ENCODE measurements around the gene LGALS9.
"Not testable (repeated sequence)": the region's sequence is repeated elsewhere in the genome, so short reads cannot be mapped to it uniquely, and the experiment has no call there.

LGALS9 gene

DNA sequence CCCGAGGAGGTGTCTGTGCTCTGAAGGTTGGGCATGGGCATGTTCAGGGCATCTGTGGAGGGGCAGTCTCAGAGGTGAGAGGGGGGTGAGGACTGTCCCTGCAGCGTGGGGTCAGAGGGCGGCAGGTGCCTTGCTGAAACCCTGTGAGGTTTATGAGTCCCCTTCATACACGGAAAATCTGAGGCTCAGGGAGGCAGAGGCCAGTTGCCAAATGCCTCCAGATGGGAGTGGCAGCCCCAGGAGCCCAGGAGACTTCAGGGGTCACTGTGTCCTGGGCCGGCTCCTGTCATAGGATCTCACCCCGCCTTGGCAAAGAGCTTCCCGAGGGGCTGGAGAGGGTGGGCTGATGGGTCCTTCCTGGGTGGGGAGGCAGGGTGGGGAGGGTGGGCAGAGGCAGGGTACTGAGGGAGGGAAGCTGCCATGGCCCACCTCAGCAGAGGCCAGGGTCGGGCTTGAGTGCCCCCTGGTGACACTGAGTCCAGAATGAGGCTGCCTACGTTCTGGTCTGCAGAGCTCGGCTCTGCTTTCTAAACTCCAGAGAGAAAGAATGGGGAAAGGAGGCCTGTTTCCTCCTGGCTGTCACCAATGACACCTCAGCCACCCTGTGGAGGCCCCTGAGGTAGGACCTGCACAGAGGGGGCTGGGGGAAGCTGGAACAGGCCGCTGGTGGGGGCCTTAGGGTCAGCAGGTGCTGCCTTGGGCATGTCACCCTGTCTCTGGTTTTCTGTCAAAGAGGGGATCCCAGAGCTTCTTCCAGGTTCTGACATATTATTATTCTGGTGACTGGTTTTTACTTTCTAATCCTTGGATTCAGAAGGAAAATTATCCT lies 1.1 kb downstream of the LGALS9 start:
- DNase-seq: no peak

GRCh38 chr17:27632766-27633165 lies 1.8 kb downstream of the LGALS9 start:
- not testable (repeated sequence) for DNase-seq

GRCh38 chr17:27633312-27634025 lies 2.5 kb downstream of the LGALS9 start:
- no peak for DNase-seq

GRCh38 chr17:27634026-27634335 lies 3.0 kb downstream of the LGALS9 start:
- no peak for DNase-seq

DNA sequence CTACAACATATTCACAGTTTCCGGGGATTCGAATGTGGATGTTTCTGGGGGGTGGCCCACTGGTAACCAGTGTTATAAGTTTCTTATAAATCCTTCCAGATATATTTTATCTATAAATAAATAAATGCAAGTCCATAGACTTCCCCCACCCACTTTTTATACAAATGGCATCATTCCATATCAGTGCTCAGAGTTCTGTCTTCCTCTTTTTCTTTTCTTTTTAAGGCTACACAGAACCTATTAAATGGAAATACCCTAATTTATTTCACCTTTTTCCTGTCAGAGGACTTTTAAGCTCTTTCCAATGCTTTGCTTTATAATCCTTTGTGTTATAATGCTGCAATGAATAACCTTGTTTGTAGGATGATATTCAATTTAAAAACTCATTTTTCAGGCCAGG lies 3.8 kb downstream of the LGALS9 start:
- DNase-seq: no peak

DNA sequence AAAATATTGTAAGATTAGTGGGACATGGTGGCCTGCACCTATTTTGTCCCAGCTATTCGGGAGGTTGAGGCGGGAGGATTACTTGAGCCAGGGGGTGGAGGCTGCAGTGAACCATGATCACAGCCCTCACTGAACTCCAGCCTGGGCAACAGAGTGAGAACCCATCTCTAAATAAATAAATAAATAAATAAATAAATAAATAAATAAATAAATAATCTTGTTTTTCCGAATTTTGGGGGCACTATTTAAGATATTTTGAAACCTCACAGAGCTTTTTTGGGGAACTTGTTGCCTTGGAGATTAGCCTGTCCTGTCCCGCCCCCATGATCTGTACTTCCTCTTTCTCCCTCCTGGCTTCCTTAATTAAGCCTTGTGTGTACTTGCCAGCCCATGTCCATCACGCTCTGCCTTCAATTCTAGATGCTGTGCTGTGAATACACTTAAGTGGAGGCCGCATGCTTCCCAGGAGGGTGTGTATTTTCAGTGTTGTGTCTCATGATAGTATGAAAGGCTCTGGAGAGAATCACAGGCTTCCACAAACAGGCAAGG lies 4.4 kb downstream of the LGALS9 start:
- no peak for DNase-seq

GRCh38 chr17:27636005-27636520 lies 5.1 kb downstream of the LGALS9 start:
- not testable (repeated sequence) for DNase-seq

- not testable (repeated sequence) for DNase-seq
Observed at GRCh38 chr17:27637818-27638217, 6.8 kb downstream of the LGALS9 start.

- DNase-seq: not testable (repeated sequence)
Observed at GRCh38 chr17:27638415-27638914, 7.5 kb downstream of the LGALS9 start.

DNA sequence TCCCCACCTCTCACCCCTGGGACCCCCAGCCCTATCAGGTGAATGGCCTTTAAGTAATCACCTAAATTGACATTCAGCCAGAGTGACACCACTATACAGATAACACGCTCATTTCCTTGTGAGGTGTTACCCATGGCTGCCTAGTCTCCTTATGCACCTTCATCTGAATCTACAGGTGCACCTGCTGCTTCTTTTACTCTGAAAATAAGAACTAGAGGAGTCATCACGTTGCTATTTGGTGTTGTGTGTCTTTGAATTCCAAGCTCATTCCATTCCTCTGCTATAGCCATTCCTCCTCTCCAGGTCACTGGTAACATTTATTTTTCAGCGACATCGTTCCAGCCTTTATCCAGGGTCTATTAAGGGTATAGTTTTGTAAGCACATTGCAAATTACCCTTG lies 9.8 kb downstream of the LGALS9 start:
- no peak for DNase-seq

DNA sequence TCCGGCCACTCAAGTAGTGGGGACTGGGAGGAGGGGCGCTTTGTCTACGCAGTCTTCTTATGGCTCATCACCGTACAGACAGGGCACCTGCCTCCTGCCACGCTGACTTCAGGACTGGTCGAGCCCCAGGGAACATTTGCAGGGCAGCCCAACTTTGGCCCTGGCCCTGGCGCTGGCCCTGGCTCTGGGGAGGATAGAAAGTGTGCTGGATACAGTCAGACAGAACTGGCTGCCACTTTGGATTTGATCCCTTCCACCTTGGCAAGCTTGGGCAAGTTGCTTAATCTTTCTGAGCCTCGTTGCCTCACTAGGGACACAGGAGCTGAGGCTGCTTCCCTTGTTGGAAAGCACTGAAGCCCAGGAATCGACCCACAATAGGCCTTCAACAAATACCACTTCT lies 13.6 kb downstream of the LGALS9 start:
- no peak for DNase-seq

DNA sequence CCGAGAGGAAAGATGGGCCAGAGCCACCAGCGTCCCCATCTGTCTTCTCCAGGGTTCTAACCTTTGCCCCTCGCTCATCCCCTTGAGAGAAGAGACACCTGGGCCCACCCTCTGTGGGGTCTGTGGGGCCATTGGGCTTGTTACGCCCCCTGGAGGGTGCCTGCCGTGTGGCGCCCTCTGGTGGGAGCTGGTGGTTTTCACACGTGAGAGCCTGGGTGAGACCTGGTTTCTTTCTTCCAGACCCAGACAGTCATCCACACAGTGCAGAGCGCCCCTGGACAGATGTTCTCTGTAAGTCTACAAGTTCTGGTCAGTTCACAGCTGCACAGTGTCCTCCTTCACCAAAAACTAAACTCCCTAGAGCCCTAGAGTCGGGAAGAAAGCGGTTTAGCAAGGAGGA lies 14.6 kb downstream of the LGALS9 start:
- DNase-seq: not testable (repeated sequence)

GRCh38 chr17:27646232-27646631 lies 15.2 kb downstream of the LGALS9 start:
- no peak for DNase-seq

GRCh38 chr17:27647765-27648164 lies 16.8 kb downstream of the LGALS9 start:
- DNase-seq: no peak

- not testable (repeated sequence) for DNase-seq
Observed at GRCh38 chr17:27649111-27649571, 18.2 kb downstream of the LGALS9 start.

DNA sequence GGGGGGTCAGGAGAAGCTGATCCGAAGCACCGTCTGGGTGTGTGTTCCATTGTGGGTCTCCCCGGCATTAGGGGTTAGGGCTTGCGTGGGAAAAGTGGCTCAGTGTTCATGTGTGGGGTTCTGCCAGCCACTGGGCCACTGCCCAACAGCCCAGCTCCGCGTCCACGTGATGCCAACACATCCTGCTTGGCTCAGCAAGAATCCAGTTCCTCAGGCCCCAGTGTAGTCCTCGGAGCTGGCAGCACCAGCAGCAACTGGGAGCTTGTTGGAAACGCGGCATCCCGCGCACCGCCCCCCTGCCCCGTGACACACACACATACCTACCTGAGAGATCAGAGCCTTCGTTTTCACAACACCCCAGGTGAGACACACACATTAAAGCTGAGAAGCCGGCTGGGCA lies 18.9 kb downstream of the LGALS9 start:
- no peak for DNase-seq

DNA sequence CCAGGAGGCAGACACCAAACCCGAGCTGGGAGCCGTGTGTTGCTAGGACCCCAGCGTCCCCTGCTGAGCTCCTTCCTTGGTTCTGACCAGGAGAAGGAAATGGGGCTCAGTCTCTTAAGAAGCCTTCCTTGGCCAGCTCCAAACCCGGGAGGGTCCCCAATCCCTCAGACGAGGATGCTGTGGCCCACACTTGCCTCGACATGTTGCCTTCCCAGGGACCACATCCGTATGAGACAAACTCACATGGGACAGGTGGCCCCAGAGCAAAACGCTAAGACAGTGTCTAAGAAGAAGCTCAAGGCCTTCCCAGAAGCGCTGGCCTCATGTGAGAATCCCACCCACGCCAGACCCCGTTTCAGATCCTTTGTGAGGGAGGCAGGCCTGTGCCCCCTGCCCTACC lies 19.8 kb downstream of the LGALS9 start:
- DNase-seq: no peak

DNA sequence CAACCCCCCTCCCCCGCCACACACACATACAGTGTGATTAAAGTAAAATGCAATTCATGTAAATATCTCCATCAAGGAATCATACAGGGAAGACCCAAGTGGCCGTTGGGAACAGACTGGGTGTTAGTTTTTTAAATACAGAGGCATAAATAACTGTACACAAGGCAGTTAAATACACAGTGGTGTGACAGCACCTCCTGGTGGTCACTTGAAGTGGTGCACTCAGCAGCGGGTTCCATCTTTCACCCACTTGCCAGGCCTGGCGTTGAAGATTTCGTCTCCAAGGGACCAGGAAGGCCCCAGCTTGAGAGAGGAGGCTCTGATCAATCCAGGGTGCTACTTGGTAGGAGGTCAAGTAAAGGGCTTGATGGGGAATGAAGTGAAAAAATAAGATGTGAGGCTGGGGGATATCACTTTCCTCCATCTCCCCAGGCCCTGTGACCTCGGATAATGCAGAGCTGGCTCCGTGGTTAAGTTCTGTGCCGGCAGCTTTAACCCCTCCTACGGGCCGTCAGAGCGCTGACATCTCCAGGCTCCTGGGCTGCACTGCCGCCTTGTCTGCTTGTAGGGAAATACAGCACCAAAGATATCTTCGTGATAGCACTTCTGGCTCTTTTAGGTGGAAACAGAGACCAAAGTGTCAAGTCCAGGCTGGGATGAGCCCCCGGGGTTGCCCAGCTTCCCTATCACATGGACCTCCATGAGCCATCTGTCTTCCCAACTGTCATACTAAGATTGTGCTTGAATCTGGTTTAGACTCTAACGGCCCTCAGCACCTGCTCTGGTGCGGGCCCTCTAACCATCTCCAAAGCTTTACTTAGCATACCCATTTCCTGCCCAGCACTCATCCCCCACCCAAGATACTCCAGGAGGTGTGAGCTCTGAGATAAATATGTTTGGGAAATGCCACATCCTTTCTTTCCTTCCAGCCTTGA lies 20.7 kb downstream of the LGALS9 start:
- peak; percentile 50 to 65 for DNase-seq

GRCh38 chr17:27653449-27653971 lies 22.5 kb downstream of the LGALS9 start:
- DNase-seq: not testable (repeated sequence)

GRCh38 chr17:27654136-27654535 lies 23.1 kb downstream of the LGALS9 start:
- DNase-seq: no peak

DNA sequence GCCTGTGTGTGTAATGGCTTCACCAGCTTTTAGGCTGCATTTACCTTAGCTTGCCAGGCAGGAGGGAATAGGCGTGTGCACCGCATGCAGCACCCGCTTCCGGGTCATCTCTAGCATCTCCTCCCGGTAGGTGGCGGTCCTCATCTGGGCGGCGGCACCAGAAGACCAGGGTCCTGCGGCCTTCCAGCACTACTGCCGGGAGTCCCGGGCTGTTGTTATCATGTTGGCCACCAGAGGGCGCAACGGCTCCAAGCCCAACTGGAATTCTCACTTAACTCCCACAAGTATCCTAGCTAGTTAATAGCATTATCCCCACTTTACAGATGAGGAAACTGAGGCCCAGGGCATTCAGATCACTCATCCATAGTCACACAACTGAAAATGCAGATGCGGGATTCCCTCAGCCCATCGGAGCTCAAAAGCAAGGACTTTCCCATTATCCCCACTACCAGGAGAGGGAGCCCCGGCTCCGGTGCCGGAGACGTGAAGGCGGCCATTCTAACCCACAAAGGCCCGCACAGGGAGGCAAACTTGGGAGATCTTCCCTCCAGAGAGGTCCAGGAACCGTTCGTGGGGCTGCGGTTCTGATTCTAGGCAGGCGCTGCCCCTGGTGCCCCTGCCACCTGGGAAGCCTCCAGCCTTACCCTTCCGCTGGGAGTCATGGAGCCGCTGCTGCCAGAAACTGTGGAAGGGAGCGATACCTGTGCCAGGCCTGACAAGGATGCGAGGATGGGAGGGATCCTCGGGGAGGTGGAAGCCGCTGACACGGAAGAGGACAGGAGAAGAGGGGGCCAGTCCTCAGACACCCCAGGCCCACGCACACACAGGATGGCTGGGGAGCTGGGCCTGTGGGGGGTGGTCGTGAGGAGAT lies 23.9 kb downstream of the LGALS9 start:
- peak; percentile 36 to 65 for DNase-seq

Data from stimulated activated CD4-positive, alpha-beta T cell treated with anti-CD3 and anti-CD28 coated beads, Interleukin-4, amount 100 ng/mL, for 4 hours (primary cell).